Choroid plexus epithelial cell (primary cell): ENCODE data around the gene TSPAN1.
A peak's percentile ranks its signal among the peaks of the same experiment; 100 is the strongest.
"Not testable (repeated sequence)": the region's sequence is repeated elsewhere in the genome, so short reads cannot be mapped to it uniquely, and the experiment has no call there.

Experiments used
- DNase-seq: peaks from one replicate; pipeline ENCODE4 v3.0.0-alpha.2; 2010; ENCODE audit warnings: low read depth
- H3K4me3 ChIP-seq: 2 replicates; pipeline ENCODE4 v1.5.1; 2011; ENCODE audit warnings: low read depth, mild to moderate bottlenecking, control low read depth, low read length, moderate library complexity
- TF ChIP-seq, protein P1 (sequence below): conservative IDR thresholded peaks from 2 replicates; pipeline ENCODE4 v1.5.1; 2011; ENCODE audit warnings: low read depth, mild to moderate bottlenecking, control low read depth, inconsistent platforms, low read length, moderate library complexity

TSPAN1 gene

DNA sequence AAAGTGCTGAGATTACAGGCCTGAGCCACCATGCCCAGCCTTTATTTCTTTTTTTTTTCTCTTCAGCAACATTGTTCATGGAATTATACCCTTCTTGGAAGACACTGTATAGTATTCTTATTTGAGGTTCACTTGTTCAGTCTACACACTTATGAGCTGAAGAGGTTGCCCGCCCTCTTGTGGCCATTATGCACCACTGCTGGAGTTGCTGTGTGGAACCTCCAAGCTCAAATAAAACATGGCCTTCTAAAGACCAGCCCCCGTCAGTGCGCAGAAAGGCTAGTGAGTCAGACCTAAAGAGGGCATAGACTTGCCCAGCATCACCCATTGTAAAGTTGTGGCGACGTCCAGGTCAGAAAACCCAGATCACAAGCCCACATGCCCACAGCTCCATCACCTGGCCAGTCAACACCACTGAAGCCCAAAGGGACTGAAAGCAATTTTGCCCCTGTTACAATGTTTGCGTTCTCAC lies 48.6 kb downstream of the TSPAN1 start:
- peak; percentile 95 for DNase-seq
- TF ChIP-seq, protein P1, sequence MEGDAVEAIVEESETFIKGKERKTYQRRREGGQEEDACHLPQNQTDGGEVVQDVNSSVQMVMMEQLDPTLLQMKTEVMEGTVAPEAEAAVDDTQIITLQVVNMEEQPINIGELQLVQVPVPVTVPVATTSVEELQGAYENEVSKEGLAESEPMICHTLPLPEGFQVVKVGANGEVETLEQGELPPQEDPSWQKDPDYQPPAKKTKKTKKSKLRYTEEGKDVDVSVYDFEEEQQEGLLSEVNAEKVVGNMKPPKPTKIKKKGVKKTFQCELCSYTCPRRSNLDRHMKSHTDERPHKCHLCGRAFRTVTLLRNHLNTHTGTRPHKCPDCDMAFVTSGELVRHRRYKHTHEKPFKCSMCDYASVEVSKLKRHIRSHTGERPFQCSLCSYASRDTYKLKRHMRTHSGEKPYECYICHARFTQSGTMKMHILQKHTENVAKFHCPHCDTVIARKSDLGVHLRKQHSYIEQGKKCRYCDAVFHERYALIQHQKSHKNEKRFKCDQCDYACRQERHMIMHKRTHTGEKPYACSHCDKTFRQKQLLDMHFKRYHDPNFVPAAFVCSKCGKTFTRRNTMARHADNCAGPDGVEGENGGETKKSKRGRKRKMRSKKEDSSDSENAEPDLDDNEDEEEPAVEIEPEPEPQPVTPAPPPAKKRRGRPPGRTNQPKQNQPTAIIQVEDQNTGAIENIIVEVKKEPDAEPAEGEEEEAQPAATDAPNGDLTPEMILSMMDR: peak; percentile 98
- no peak overlapping the region for H3K4me3 ChIP-seq

GRCh38 chr1:46224966-46225365 lies 50.1 kb downstream of the TSPAN1 start:
- TF ChIP-seq, protein P1: no peak
- no peak overlapping the region for H3K4me3 ChIP-seq
- DNase-seq: no peak

GRCh38 chr1:46231231-46231630 lies 56.3 kb downstream of the TSPAN1 start:
- DNase-seq, H3K4me3 ChIP-seq: not testable (repeated sequence)
